ENCODE results near the gene ULK4.

The ULK4 gene

GRCh38 chr3:41247055-41248004 lies 714.6 kb downstream of the ULK4 start:
- TF ChIP-seq JUND (IDR thresholded peaks at IDR 0.05; ENCODE audit: low read depth), result no peak
- in situ Hi-C loops (cut with HindIII; ENCODE audit: low pct_unique_long_range_greater_than_20kb, low sequenced_read_pairs), result no loop called here
- no peak for DNase-seq (ENCODE audit: low read depth in 1 of 2, low spot score in 1 of 2)

- in situ Hi-C loops (cut with HindIII; ENCODE audit: low pct_unique_long_range_greater_than_20kb, low sequenced_read_pairs), result no loop called here
- no peak for DNase-seq (ENCODE audit: low read depth in 1 of 2, low spot score in 1 of 2)
- TF ChIP-seq JUND (IDR thresholded peaks at IDR 0.05; ENCODE audit: low read depth), result no peak
These were observed 717.1 kb downstream of the ULK4 start for GRCh38 chr3:41244620-41245336.

GRCh38 chr3:41243183-41243582 lies 718.7 kb downstream of the ULK4 start:
- in situ Hi-C loops (cut with HindIII; ENCODE audit: low pct_unique_long_range_greater_than_20kb, low sequenced_read_pairs), result no loop called here
- no peak for DNase-seq (ENCODE audit: low read depth in 1 of 2, low spot score in 1 of 2)
- no peak for TF ChIP-seq JUND (IDR thresholded peaks at IDR 0.05; ENCODE audit: low read depth)

GRCh38 chr3:41241800-41242571 lies 719.9 kb downstream of the ULK4 start:
- no peak for DNase-seq (ENCODE audit: low read depth in 1 of 2, low spot score in 1 of 2)
- in situ Hi-C loops (cut with HindIII; ENCODE audit: low pct_unique_long_range_greater_than_20kb, low sequenced_read_pairs), result no loop called here
- no peak for TF ChIP-seq JUND (IDR thresholded peaks at IDR 0.05; ENCODE audit: low read depth)

GRCh38 chr3:41241161-41241560 lies 720.7 kb downstream of the ULK4 start:
- no peak for TF ChIP-seq JUND (IDR thresholded peaks at IDR 0.05; ENCODE audit: low read depth)
- DNase-seq (ENCODE audit: low read depth in 1 of 2, low spot score in 1 of 2), result peak in 1 of 2 experiments; percentile 37
- in situ Hi-C loops (cut with HindIII; ENCODE audit: low pct_unique_long_range_greater_than_20kb, low sequenced_read_pairs), result no loop called here

GRCh38 chr3:41239587-41239986 lies 722.3 kb downstream of the ULK4 start:
- in situ Hi-C loops (cut with HindIII; ENCODE audit: low pct_unique_long_range_greater_than_20kb, low sequenced_read_pairs), result no loop called here
- DNase-seq (ENCODE audit: low read depth in 1 of 2, low spot score in 1 of 2), result no peak
- TF ChIP-seq JUND (IDR thresholded peaks at IDR 0.05; ENCODE audit: low read depth), result no peak

- no peak for DNase-seq (ENCODE audit: low read depth in 1 of 2, low spot score in 1 of 2)
- in situ Hi-C loops (cut with HindIII; ENCODE audit: low pct_unique_long_range_greater_than_20kb, low sequenced_read_pairs), result no loop called here
- TF ChIP-seq JUND (IDR thresholded peaks at IDR 0.05; ENCODE audit: low read depth), result no peak
These were observed 724.0 kb downstream of the ULK4 start for GRCh38 chr3:41237907-41238306.

- in situ Hi-C loops (cut with HindIII; ENCODE audit: low pct_unique_long_range_greater_than_20kb, low sequenced_read_pairs), result no loop called here
- no peak for DNase-seq (ENCODE audit: low read depth in 1 of 2, low spot score in 1 of 2)
- no peak for TF ChIP-seq JUND (IDR thresholded peaks at IDR 0.05; ENCODE audit: low read depth)
These were observed 725.7 kb downstream of the ULK4 start for GRCh38 chr3:41236228-41236627.

- in situ Hi-C loops (cut with HindIII; ENCODE audit: low pct_unique_long_range_greater_than_20kb, low sequenced_read_pairs), result no loop called here
- no peak for DNase-seq (ENCODE audit: low read depth in 1 of 2, low spot score in 1 of 2)
These were observed 726.8 kb downstream of the ULK4 start for GRCh38 chr3:41234823-41235721.

GRCh38 chr3:41224120-41224806 lies 737.6 kb downstream of the ULK4 start:
- in situ Hi-C loops (cut with HindIII; ENCODE audit: low pct_unique_long_range_greater_than_20kb, low sequenced_read_pairs), result no loop called here
- no peak for DNase-seq (ENCODE audit: low read depth in 1 of 2, low spot score in 1 of 2)
- no peak for TF ChIP-seq JUND (IDR thresholded peaks at IDR 0.05; ENCODE audit: low read depth)

More at GRCh38 chr3:41234823-41235721, 726.8 kb downstream of the ULK4 start:
- TF ChIP-seq JUND (IDR thresholded peaks at IDR 0.05; ENCODE audit: low read depth), result no peak

GRCh38 chr3:41223691-41224090 lies 738.2 kb downstream of the ULK4 start:
- in situ Hi-C loops (cut with HindIII; ENCODE audit: low pct_unique_long_range_greater_than_20kb, low sequenced_read_pairs), result no loop called here
- DNase-seq (ENCODE audit: low read depth in 1 of 2, low spot score in 1 of 2), result no peak

More at GRCh38 chr3:41223691-41224090, 738.2 kb downstream of the ULK4 start:
- TF ChIP-seq JUND (IDR thresholded peaks at IDR 0.05; ENCODE audit: low read depth), result no peak

Data from T47D (cell line).